Measurements from ENCODE around the gene CREBBP.
A peak's percentile ranks its signal among the peaks of the same experiment; 100 is the strongest.

The CREBBP gene

GRCh38 chr16:3690980-3691720 is 189.4 kb downstream of the CREBBP start:
- H3K27me3 ChIP-seq (ENCODE audit: insufficient read depth, low read length) = no peaks in the 10 kb centered on the region

GRCh38 chr16:3690470-3690928 is 190.0 kb downstream of the CREBBP start:
- Histone ChIP-seq H4K20me1 (ENCODE audit: insufficient read depth, low read length) (no peaks in the 10 kb centered on the region), H3K79me2 (ENCODE audit: insufficient read depth, low read length) (no peaks in the 10 kb centered on the region), H2AFZ (ENCODE audit: low read length) (no peak overlapping the region), H3K9ac (ENCODE audit: low read length) (peak overlapping the region; percentile 19; the same call in 1 of the 2 replicates), H3K4me3 (ENCODE audit: low read depth, low read length, poor library complexity, severe bottlenecking) (peak overlapping the region; percentile 11), H3K27me3 (ENCODE audit: insufficient read depth, low read length) (no peaks in the 10 kb centered on the region), H3K4me1 (ENCODE audit: insufficient read depth, low read length, severe bottlenecking) (peaks cover 19% of the 10 kb centered on the region), H3K27ac (ENCODE audit: low read depth, low read length, poor library complexity, severe bottlenecking) (peak overlapping the region; percentile 58), H3K9me2 (ENCODE audit: low read depth, low read length) (no peaks in the 10 kb centered on the region), H3F3A (ENCODE audit: insufficient read depth, low read length) (no peaks in the 10 kb centered on the region), H3K36me3 (ENCODE audit: insufficient read depth, low read length) (peaks cover 60% of the 10 kb centered on the region), H3K4me2 (ENCODE audit: low read length) (peak overlapping the region; percentile 47), H3K9me3 (ENCODE audit: low read length) (no peaks in the 10 kb centered on the region)
- TF ChIP-seq CTCF (IDR thresholded peaks at IDR 0.05; ENCODE audit: low read length) = peak; percentile 96
- no peak for TF ChIP-seq EZH2 (IDR thresholded peaks at IDR 0.05; ENCODE audit: borderline replicate concordance, low read length)

More at GRCh38 chr16:3690980-3691720, 189.4 kb downstream of the CREBBP start:
- peak overlapping the region; percentile 47 for H3K4me2 ChIP-seq (ENCODE audit: low read length)
- no peak overlapping the region for H2AFZ ChIP-seq (ENCODE audit: low read length)
- no peaks in the 10 kb centered on the region for H3F3A ChIP-seq (ENCODE audit: insufficient read depth, low read length)
- peaks cover 60% of the 10 kb centered on the region for H3K36me3 ChIP-seq (ENCODE audit: insufficient read depth, low read length)
- peak overlapping the region; percentile 58 for H3K27ac ChIP-seq (ENCODE audit: low read depth, low read length, poor library complexity, severe bottlenecking)
- H3K4me3 ChIP-seq (ENCODE audit: low read depth, low read length, poor library complexity, severe bottlenecking) = peak overlapping the region; percentile 11
- H4K20me1 ChIP-seq (ENCODE audit: insufficient read depth, low read length) = no peaks in the 10 kb centered on the region
- no peaks in the 10 kb centered on the region for H3K9me3 ChIP-seq (ENCODE audit: low read length)
- TF ChIP-seq CTCF (IDR thresholded peaks at IDR 0.05; ENCODE audit: low read length) (peak; percentile 11; the same call in 1 of the 2 replicates), EZH2 (IDR thresholded peaks at IDR 0.05; ENCODE audit: borderline replicate concordance, low read length) (no peak)
- no peaks in the 10 kb centered on the region for H3K9me2 ChIP-seq (ENCODE audit: low read depth, low read length)
- H3K9ac ChIP-seq (ENCODE audit: low read length) = peak overlapping the region; percentile 19; the same call in 1 of the 2 replicates
- peaks cover 19% of the 10 kb centered on the region for H3K4me1 ChIP-seq (ENCODE audit: insufficient read depth, low read length, severe bottlenecking)
- peaks cover 6% of the 10 kb centered on the region; the same call in 1 of the 2 replicates for H3K79me2 ChIP-seq (ENCODE audit: insufficient read depth, low read length)

GRCh38 chr16:3689731-3690130 is 190.8 kb downstream of the CREBBP start:
- Histone ChIP-seq H4K20me1 (ENCODE audit: insufficient read depth, low read length) (no peaks in the 10 kb centered on the region), H3K9me2 (ENCODE audit: low read depth, low read length) (no peaks in the 10 kb centered on the region), H3K9me3 (ENCODE audit: low read length) (no peaks in the 10 kb centered on the region), H2AFZ (ENCODE audit: low read length) (no peak overlapping the region), H3K4me2 (ENCODE audit: low read length) (no peak overlapping the region), H3K27ac (ENCODE audit: low read depth, low read length, poor library complexity, severe bottlenecking) (no peak overlapping the region), H3K4me3 (ENCODE audit: low read depth, low read length, poor library complexity, severe bottlenecking) (no peak overlapping the region), H3K4me1 (ENCODE audit: insufficient read depth, low read length, severe bottlenecking) (peaks cover 19% of the 10 kb centered on the region), H3K9ac (ENCODE audit: low read length) (no peak overlapping the region), H3K79me2 (ENCODE audit: insufficient read depth, low read length) (no peaks in the 10 kb centered on the region), H3F3A (ENCODE audit: insufficient read depth, low read length) (no peaks in the 10 kb centered on the region), H3K36me3 (ENCODE audit: insufficient read depth, low read length) (peaks cover 62% of the 10 kb centered on the region), H3K27me3 (ENCODE audit: insufficient read depth, low read length) (no peaks in the 10 kb centered on the region)
- TF ChIP-seq CTCF (IDR thresholded peaks at IDR 0.05; ENCODE audit: low read length) (no peak), EZH2 (IDR thresholded peaks at IDR 0.05; ENCODE audit: borderline replicate concordance, low read length) (no peak)
